Uterus (tissue), 4 donors: ENCODE results near the gene HAGH. TPM values are rescaled to one million over a fixed set of nuclear protein-coding genes. Genes with fewer than 3 reads are reported as not detected.

Experiments used
- DNase-seq, 2 donors: peaks; one replicate each; pipeline ENCODE4 v3.0.0-alpha.2; 2019 to 2020
- H3K27ac ChIP-seq, 2 donors: fragments of 200-600 bp; sonication (generic); 1 replicate in 1 of 2; 2 replicates in 1 of 2; pipeline ENCODE4 v1.5.1; 2016 to 2018
- H3K27me3 ChIP-seq, 2 donors: fragments of 200-600 bp; sonication (generic); one replicate each; pipeline ENCODE4 v1.5.1; 2018 to 2019; ENCODE audit warnings: control low read depth in 1 of 2
- H3K36me3 ChIP-seq, 2 donors: fragments of 200-600 bp; sonication (generic); one replicate each; pipeline ENCODE4 v1.5.1; 2019; ENCODE audit warnings: control low read depth in 1 of 2
- H3K4me1 ChIP-seq, 2 donors: fragments of 200-600 bp; sonication (generic); one replicate each; pipeline ENCODE4 v1.5.1; 2018 to 2019; ENCODE audit warnings: control low read depth in 1 of 2
- H3K4me3 ChIP-seq, 2 donors: fragments of 200-600 bp; sonication (generic); 1 replicate in 1 of 2; 2 replicates in 1 of 2; pipeline ENCODE4 v1.5.1; 2018 to 2019; ENCODE audit warnings: mild to moderate bottlenecking in 1 of 2
- H3K9me3 ChIP-seq, 2 donors: fragments of 200-600 bp; sonication (generic); one replicate each; pipeline ENCODE4 v1.5.1; 2019; ENCODE audit warnings: control low read depth in 1 of 2
- CTCF ChIP-seq, 4 experiments: fragments of 200-600 bp in 2 of 4; fragments of 450-650 bp in 2 of 4; sonication (generic) in 2 of 4; IDR thresholded peaks; one replicate each; pipeline ENCODE4 v1.5.1; 2016 to 2019; ENCODE audit warnings: antibody characterized with exemption in 4 of 4, mild to moderate bottlenecking in 2 of 4, moderate library complexity in 1 of 4
- POLR2A ChIP-seq, 2 donors: fragments of 450-650 bp; IDR thresholded peaks; one replicate each; pipeline ENCODE4 v1.6.1; 2016; ENCODE audit warnings: antibody characterized with exemption in 2 of 2, mild to moderate bottlenecking in 1 of 2, moderate library complexity in 1 of 2
- intact Hi-C: fragments of 100-400 bp; cut with DNase I; formaldehyde crosslinking; loops from one replicate; pipeline ENCODE4 v1.15.1; 2023; ENCODE audit warnings: low total_unique reads
- total RNA-seq, 4 donors: library from RNA; depleted of rRNA in 3 of 4; stranded (reverse); fragments of >200 nt in 3 of 4; gene quantifications; one replicate each; pipeline versions ENCODE4 v1.1.0 to v1.2.4, GENCODE V29; 2014 to 2023
- donor health status: DM: yes; HTN: yes; CAD: no.

The HAGH gene
- total RNA-seq, 4 donors from 2014 or later: 22.9 to 75.3 (median 34.0) TPM

DNA sequence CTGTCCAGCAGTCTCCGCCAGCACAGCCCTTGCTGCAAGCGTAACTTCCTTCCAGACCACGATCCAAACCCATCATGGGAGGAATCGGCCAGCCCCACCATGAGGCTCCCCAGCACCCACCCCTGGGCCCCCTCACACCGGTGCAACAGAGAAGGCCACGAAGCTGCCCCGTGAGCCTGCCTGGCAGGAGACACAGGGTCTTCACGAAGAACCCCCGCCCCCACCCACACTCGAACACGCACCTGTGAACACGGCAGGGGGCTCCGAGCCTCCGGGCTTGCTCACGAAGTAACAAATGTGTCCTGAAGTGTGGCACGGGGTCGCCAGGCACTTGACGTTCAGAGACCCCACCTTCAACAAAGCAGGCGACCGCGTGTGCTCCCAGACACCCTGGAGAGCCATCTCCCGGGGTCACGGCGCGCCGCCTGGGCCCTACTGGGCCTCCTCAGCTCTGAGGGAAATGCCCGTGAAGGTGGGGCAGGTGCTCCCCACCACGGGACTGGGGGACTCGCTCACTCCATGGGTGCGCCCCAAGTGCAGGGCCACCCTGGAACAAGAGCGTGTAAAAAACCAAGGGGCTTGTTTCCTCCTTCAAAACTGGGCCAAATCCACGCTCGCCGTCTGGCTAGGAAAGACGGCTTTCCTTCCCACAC lies 7.6 kb downstream of the HAGH start:
- DNase-seq: no peak
- no peak overlapping the region for H3K4me3 ChIP-seq
- no peak for TF ChIP-seq POLR2A (IDR thresholded peaks at IDR 0.05)
- TF ChIP-seq CTCF (IDR thresholded peaks at IDR 0.05): no peak
- H3K36me3 ChIP-seq: no peaks in the 10 kb centered on the region
- no peak overlapping the region for H3K27ac ChIP-seq
- no peaks in the 10 kb centered on the region for H3K4me1 ChIP-seq
- H3K27me3 ChIP-seq: no peaks in the 10 kb centered on the region
- H3K9me3 ChIP-seq: no peaks in the 10 kb centered on the region
- intact Hi-C loops: no loop called here

DNA sequence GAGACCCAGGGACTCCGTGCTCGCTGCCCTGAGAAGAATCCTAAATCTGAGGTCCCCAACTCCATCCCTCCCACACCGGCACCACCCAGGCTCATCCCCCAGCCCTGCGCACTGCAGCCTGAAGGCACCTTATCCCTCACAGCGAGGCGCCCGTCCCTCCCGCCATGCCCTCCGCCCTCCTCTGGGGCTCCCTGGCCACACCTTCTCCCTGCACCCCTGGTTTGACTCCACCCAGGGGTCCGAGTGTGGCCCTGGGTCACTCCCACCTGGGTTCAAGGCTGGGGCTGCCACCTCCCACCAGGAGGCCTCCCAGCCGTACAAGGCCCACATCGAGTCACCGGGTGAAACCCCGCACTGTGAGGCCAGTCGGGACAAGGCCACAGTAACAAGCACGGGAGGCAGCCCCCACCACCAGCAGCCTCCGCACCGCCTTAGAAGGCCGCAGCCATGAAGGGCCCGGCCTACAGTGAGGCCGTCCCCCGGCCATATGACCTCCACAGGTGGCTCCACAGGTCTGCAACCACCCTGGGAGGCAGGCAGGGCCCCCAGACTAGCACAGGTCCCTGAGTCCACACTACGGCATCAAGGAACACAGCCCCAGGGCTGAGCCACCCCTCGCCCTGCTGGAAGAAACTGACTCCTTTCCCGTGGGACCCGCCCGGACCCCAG lies 8.3 kb downstream of the HAGH start:
- Histone ChIP-seq H3K36me3 (no peaks in the 10 kb centered on the region), H3K27ac (no peak overlapping the region), H3K4me3 (no peak overlapping the region), H3K9me3 (no peaks in the 10 kb centered on the region), H3K4me1 (no peaks in the 10 kb centered on the region), H3K27me3 (no peaks in the 10 kb centered on the region)
- intact Hi-C loops: no loop called here
- TF ChIP-seq CTCF (IDR thresholded peaks at IDR 0.05) (no peak), POLR2A (IDR thresholded peaks at IDR 0.05) (no peak)
- no peak for DNase-seq

DNA sequence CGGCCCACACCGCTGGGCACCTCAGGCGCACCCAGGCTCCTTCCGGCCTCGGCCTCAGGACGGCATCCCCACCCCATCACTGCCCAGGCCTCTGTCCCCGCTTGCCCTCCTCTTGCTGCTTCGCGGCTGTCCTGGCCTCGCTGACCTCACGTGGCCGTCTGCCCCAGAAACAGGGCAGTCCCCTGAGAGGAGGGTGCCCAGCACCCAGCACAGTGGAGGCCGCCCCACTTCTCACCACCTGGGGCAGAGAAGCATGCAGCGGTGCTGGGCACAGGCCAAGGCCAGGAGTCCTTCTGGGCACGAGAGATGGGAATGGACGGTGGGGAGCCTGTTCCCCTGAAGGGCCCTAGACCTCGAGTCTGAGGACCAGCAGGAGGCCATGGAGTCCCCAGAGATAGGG lies 8.9 kb downstream of the HAGH start:
- H3K4me3 ChIP-seq: no peak overlapping the region
- H3K4me1 ChIP-seq: no peaks in the 10 kb centered on the region
- TF ChIP-seq CTCF (IDR thresholded peaks at IDR 0.05) (no peak), POLR2A (IDR thresholded peaks at IDR 0.05) (no peak)
- intact Hi-C loops: no loop called here
- H3K9me3 ChIP-seq: no peaks in the 10 kb centered on the region
- DNase-seq: no peak
- H3K27ac ChIP-seq: no peak overlapping the region
- no peaks in the 10 kb centered on the region for H3K36me3 ChIP-seq
- no peaks in the 10 kb centered on the region for H3K27me3 ChIP-seq

DNA sequence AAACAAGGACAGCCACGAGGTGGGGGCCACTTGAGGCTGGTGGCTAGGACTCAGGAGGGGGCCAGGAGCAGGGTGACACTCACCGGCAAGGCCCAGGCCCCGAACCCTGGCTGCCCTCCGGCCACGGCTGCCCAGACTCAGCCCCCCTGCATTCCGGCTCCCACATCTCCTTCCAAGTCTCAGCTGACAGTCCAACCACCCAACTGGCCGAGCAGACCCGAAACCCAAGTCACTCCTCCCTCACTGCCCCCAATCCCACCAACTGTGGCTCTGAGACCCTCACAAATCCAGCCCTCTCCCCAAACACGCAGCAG lies 9.4 kb downstream of the HAGH start:
- H3K36me3 ChIP-seq: no peaks in the 10 kb centered on the region
- no peak overlapping the region for H3K4me3 ChIP-seq
- H3K4me1 ChIP-seq: no peaks in the 10 kb centered on the region
- no peaks in the 10 kb centered on the region for H3K27me3 ChIP-seq
- DNase-seq: no peak
- intact Hi-C loops: no loop called here
- TF ChIP-seq POLR2A (IDR thresholded peaks at IDR 0.05): no peak
- no peak for TF ChIP-seq CTCF (IDR thresholded peaks at IDR 0.05)
- H3K9me3 ChIP-seq: no peaks in the 10 kb centered on the region
- H3K27ac ChIP-seq: no peak overlapping the region

- H3K4me1 ChIP-seq: no peaks in the 10 kb centered on the region
- intact Hi-C loops: no loop called here
- no peak overlapping the region for H3K27ac ChIP-seq
- H3K36me3 ChIP-seq: no peaks in the 10 kb centered on the region
- no peaks in the 10 kb centered on the region for H3K9me3 ChIP-seq
- H3K4me3 ChIP-seq: no peak overlapping the region
- H3K27me3 ChIP-seq: no peaks in the 10 kb centered on the region
- no peak for DNase-seq
- TF ChIP-seq CTCF (IDR thresholded peaks at IDR 0.05) (no peak), POLR2A (IDR thresholded peaks at IDR 0.05) (no peak)
Observed at GRCh38 chr16:1816396-1817275, 10.0 kb downstream of the HAGH start.
